ENCODE measurements around the gene MAN1A1. TPM values are rescaled to one million over a fixed set of nuclear protein-coding genes. Genes with fewer than 3 reads are reported as not detected.

MAN1A1 gene
- polyA plus RNA-seq, 1 experiment: 1.6 TPM

DNA sequence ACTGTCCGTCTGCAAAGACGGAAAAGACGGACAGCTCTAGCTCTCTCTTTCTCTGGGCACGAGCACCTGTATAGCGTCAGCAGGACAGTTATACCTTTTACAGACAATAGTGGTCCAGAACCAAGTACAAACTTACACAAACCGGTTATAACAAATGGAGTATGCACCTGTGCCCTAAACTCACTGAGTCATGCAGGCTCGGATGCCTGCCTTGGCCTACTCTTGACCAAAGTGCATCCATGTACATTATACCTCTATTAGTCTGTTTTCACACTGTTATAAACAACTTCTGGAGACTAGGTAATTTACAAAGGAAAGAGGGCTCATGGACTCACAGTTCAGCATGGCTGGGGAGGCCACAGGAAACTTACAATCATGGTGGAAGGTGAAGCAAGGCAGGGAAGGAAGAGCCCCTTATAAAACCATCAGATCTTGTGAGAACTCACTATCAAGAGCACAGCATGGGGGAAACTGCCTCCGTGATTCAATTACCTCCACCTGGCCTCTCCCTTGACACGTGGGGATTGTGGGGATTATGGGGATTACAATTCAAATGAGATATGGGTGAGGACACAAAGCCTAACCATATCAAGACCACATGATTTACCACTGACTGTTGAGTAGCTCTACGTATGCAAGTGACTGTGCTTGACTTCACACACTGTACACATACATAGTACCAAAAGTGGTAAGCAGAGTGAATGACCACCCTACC lies 23.1 kb downstream of the MAN1A1 start:
- ChIA-PET CTCF (no interaction called here), POLR2A (no interaction called here)
- no peak for DNase-seq (ENCODE audit: low read depth)
- no peaks in the 10 kb centered on the region for H3K27me3 ChIP-seq (ENCODE audit: control insufficient read depth, insufficient read depth, low read length)
- H3K4me3 ChIP-seq (ENCODE audit: low read depth, low read length): no peak overlapping the region
- no peaks in the 10 kb centered on the region for H3K36me3 ChIP-seq (ENCODE audit: control insufficient read depth, insufficient read depth, low read length)
- TF ChIP-seq, protein P1, sequence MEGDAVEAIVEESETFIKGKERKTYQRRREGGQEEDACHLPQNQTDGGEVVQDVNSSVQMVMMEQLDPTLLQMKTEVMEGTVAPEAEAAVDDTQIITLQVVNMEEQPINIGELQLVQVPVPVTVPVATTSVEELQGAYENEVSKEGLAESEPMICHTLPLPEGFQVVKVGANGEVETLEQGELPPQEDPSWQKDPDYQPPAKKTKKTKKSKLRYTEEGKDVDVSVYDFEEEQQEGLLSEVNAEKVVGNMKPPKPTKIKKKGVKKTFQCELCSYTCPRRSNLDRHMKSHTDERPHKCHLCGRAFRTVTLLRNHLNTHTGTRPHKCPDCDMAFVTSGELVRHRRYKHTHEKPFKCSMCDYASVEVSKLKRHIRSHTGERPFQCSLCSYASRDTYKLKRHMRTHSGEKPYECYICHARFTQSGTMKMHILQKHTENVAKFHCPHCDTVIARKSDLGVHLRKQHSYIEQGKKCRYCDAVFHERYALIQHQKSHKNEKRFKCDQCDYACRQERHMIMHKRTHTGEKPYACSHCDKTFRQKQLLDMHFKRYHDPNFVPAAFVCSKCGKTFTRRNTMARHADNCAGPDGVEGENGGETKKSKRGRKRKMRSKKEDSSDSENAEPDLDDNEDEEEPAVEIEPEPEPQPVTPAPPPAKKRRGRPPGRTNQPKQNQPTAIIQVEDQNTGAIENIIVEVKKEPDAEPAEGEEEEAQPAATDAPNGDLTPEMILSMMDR (IDR thresholded peaks at IDR 0.05; ENCODE audit: insufficient read depth, low read depth, low read length): no peak

DNA sequence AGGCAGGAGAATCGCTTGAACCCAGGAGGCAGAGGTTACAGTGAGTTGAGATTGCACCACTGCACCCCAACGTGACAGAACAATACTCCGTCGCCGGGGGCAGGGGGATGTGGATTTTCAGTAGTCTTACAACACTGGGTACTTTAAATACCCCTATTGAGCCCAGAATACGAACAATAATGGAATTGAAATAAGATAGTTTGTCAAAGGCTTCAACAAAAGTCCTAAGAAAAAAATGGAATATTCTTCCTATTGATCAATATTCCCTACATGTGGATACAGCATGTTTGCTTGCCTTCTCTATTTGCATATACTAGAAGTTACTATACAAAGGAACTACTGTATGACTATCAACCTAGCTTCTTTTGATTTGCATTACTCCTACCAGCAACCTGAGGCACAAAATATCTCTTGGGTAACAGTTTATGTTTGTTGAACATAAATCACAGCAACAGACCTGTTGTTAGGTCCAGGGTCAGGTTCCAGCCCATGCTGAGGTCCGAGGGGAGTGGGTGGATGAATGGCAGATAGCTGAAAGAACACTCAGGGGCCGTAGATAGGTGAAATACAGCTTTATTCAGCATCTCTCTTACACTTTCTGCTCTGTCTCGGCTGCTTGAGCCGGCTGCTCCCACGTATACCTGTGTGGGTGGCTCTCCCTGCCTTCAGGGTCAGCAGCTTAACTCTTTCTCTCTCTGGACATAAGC lies 23.8 kb downstream of the MAN1A1 start:
- ChIA-PET POLR2A (no interaction called here), CTCF (no interaction called here)
- Histone ChIP-seq H3K36me3 (ENCODE audit: control insufficient read depth, insufficient read depth, low read length) (no peaks in the 10 kb centered on the region), H3K27me3 (ENCODE audit: control insufficient read depth, insufficient read depth, low read length) (no peaks in the 10 kb centered on the region), H3K4me3 (ENCODE audit: low read depth, low read length) (no peak overlapping the region)
- TF ChIP-seq, protein P1 (IDR thresholded peaks at IDR 0.05; ENCODE audit: insufficient read depth, low read depth, low read length): no peak
- no peak for DNase-seq (ENCODE audit: low read depth)

DNA sequence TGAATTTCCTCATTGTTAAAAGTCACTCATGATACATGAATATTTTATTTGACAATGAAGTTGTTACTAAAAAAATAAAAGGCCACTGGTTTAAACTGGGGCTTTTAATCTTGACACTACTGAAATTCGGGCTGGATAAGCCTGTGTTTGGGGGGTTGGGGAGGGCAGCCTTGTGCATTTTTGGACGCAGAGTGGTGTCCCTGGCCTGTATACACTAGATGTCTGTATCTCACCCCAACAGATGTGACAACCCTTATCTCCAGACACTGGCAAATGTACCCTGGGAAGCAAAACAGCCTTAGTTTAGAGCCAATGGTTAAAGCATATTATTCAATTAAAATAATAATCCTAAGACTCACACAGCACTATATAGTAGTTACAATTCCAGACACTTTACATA lies 24.8 kb downstream of the MAN1A1 start:
- ChIA-PET CTCF (interaction anchor here (1.0 kb wide), 1 partner anchor 176 kb away, joined by 3 read pairs; no protein-coding TSS in a partner anchor), POLR2A (no interaction called here)
- Histone ChIP-seq H3K27me3 (ENCODE audit: control insufficient read depth, insufficient read depth, low read length) (no peaks in the 10 kb centered on the region), H3K36me3 (ENCODE audit: control insufficient read depth, insufficient read depth, low read length) (no peaks in the 10 kb centered on the region), H3K4me3 (ENCODE audit: low read depth, low read length) (no peak overlapping the region)
- TF ChIP-seq, protein P1 (IDR thresholded peaks at IDR 0.05; ENCODE audit: insufficient read depth, low read depth, low read length): no peak
- DNase-seq (ENCODE audit: low read depth): no peak

DNA sequence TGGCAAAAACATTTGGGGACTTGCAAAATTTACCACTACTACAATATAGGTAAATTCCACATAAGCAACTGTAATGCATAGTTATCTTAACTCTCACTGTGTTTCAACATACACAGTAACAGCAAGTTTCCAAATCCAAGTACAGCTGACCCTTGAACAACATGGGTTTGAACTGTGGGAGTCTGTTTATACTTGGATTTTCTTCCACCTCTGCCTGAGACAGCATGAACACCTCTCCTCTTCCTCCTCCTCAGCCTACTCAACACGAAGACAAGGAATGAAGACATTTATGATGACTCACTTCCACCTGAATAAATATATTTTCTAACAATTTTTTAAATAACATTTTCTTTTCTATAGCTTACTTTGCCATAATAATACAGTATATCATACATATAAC lies 25.6 kb downstream of the MAN1A1 start:
- ChIA-PET CTCF (interaction anchor here (1.0 kb wide), 1 partner anchor 175 kb away, joined by 3 read pairs; no protein-coding TSS in a partner anchor), POLR2A (no interaction called here)
- Histone ChIP-seq H3K27me3 (ENCODE audit: control insufficient read depth, insufficient read depth, low read length) (no peaks in the 10 kb centered on the region), H3K4me3 (ENCODE audit: low read depth, low read length) (no peak overlapping the region), H3K36me3 (ENCODE audit: control insufficient read depth, insufficient read depth, low read length) (no peaks in the 10 kb centered on the region)
- DNase-seq (ENCODE audit: low read depth): no peak
- TF ChIP-seq, protein P1 (IDR thresholded peaks at IDR 0.05; ENCODE audit: insufficient read depth, low read depth, low read length): no peak

DNA sequence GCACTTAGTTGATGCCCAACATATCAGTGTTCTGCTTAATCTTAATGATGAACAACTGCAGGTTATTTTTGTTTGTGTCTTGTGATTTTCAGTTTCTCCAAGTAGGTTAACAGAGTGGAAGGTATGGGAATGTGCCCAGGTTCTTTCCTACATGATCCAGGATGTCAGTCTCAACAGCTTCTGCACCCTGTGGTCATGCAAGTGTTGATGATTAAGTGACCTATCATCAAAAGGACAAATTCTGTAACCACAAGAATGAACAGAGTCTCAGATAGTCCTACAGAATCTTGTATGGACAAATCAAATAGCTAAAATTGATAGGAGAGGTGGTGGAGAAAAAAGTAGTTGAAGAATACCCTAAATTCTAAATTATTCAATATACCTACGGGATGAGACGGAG lies 26.1 kb downstream of the MAN1A1 start:
- no peaks in the 10 kb centered on the region for H3K27me3 ChIP-seq (ENCODE audit: control insufficient read depth, insufficient read depth, low read length)
- TF ChIP-seq, protein P1 (IDR thresholded peaks at IDR 0.05; ENCODE audit: insufficient read depth, low read depth, low read length): no peak
- POLR2A ChIA-PET: no interaction called here
- H3K4me3 ChIP-seq (ENCODE audit: low read depth, low read length): no peak overlapping the region
- no peak for DNase-seq (ENCODE audit: low read depth)
- CTCF ChIA-PET: interaction anchor here (1.0 kb wide), 1 partner anchor 175 kb away, joined by 3 read pairs; no protein-coding TSS in a partner anchor
- no peaks in the 10 kb centered on the region for H3K36me3 ChIP-seq (ENCODE audit: control insufficient read depth, insufficient read depth, low read length)

All from BJ (cell line).